ENCODE data around the gene TARBP2.
"Not testable (repeated sequence)": the region's sequence is repeated elsewhere in the genome, so short reads cannot be mapped to it uniquely, and the experiment has no call there.

The TARBP2 gene

DNA sequence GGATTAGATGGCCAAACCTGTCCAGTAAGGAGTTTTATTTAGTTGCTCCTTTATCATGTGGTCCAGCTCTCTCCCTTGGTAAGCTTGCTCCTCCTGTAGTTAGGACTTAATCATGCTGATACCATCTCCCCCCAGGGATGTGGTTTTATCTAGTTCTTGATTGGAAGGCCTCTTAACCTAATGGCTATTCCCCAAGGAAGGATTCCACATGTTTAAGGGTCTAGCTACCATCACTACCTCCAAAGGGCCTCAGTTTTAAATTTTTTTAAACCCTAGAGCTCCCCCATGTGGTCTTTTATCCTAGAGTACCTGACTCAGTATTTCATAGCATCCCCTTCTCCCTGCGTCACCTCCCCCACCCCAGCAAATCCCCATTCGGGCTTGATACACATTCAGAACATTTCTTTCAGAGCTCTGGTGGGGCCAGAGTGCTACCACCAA, 24.3 kb upstream of the TARBP2 start:
- no peak for DNase-seq

GRCh38 chr12:53478865-53479264, 22.2 kb upstream of the TARBP2 start:
- no peak for DNase-seq

DNA sequence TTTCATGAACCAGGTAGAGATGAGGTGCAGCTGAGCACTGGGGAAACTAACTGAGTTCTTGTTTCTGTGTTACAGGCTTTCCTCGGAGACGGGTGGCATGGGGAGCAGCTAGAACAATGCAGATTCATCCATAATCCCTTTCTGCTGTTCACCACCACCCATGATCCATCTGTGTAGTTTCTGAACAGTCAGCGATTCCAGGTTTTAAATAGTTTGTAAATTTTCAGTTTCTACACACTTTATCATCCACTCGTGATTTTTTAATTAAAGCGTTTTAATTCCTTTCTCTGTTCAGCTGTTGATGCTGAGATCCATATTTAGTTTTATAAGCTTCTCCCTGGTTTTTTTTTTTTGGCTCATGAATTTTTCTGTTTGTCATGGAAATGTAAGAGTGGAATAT, 21.8 kb upstream of the TARBP2 start:
- no peak for DNase-seq

DNA sequence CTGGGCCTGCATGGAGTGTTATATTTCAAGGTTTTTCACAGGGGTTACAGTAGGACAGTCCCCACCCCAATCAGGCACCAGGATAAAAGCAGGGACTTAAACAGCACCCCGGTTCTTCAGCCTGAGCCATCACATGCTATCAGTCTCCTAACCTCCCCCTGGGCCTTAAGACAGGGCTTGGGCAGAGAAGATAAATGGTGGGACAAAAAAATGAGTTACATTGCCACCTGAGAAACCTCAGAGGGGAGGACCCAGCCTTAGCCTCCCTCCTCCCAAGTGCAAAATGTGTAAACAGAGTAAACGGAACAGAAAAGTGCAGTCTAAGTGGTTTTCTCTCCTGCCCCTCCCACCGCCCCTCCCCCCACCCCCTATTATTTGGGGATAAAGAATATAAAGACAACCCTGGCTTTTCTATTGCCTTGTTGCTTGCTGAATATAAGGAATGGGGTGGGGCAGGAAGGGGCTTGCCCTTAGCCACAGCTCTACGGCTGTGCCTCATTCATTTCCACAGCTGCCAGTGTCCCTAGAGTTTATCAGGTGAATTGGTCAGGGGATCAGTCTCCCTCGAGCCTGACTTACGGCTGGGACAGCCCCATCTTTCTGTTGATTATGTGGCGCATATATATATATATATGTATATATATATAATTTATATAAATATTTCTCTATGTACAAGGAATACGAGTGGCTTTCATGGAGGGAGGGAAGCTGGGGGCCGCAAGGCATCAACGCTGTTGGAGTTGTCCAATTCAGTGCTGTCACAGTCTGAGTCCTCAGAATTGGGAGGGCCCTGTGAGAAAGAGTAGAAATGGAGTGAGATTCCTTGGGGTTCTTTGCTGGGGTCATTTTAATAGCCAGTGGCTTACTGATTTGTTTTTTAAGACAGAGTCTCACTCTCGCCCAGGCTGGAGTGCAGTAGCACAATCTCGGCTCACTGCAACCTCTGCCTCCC, 20.3 kb upstream of the TARBP2 start:
- DNase-seq, result no peak

GRCh38 chr12:53481458-53481857, 19.6 kb upstream of the TARBP2 start:
- DNase-seq, result not testable (repeated sequence)

DNA sequence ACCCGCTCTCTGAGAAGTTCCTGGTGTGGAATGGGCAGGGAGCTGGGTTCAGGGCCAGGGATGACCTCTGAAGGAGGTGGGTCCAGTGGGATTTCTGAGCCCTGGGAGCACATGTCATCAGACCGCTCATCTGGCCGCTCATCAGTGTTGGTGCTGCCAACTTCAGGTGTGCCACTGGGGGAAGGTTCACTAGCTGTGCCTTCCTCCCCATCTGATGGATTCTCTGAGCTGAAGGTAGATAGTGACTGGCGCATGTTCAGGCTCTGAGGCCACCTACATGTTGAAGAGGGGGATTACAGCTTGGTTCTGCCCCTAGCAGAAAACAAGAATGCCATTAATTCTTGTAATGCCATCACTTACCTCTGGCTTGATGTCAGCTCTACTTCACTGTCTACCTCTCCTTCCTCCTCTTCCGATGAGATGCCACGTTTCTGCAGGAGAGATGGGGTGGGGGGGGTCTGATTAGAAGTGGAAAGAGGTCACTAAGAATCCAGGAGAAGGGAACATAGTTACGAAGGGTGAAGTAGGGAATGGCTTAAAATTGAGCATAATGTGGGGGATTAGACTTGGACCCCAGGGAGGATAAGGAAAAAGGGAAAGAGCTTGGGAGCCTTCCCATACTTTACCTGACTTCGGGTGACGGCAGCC, 19.0 kb upstream of the TARBP2 start:
- DNase-seq, result no peak

DNA sequence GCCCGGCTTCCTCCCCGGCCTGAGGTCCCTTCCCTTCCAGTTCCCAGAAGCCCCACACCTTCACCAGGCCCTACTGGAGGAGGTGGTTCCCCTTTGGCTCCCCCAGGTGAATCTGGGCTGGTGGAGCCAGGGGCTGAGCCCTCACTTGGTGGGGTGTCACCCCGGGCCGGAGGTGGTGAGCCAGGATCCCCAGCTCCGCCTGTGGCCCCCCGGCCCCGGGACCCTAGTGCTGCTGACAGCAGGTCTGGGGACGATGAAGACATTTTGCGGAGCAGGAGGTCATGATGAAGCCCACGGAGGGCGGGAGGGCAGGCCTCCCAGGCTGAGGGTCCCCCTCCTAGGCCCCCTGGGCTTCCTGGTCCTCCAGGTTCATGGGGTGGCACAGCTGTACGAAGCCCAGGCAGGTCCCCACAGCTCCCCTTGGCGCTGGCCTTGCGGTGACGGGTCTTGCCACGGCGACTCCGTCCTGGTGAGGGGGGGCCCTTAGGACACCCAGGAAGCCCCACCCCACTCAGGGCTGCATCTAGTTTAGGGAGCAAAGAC, 18.4 kb upstream of the TARBP2 start:
- DNase-seq, result no peak

DNA sequence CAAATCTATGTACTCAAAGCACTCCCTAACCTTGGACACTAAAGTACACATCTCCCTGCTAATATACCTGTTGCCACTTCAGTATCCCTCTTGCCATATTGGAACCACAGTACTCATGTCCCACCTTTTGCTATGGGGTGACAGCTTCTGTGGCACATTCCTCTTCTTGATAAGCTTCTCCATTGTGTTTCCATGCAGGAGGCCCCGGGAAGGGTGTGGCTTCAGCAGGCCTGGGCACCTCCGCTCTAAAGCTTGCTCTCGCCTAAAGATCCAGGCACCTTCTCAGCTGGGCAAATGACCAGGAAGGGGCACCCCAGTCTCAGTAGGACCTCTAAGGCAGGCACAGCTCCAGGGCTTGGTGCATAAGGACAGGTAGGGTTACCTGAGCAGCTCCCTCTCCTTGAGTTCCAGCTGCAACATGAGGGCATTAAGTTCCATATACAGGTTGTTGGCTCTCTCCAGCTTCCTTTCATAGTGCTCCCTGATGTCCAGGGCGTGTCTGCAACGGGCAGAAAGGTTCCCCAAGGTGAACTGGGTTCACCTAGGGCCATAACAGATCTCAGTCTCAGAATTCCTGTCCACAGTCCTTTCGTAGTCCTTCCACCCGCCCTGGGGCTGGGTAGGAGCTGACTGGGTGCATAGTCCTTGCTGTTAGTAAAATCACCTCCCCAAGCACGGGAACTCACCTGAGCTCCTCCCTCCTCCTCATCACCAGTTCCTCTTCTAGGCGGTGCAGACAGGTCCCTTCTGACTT, 17.7 kb upstream of the TARBP2 start:
- no peak for DNase-seq

- DNase-seq, result no peak
Measured at GRCh38 chr12:53483979-53484377, 17.1 kb upstream of the TARBP2 start.

- no peak for DNase-seq
Measured at GRCh38 chr12:53484686-53485575, 16.2 kb upstream of the TARBP2 start.

DNA sequence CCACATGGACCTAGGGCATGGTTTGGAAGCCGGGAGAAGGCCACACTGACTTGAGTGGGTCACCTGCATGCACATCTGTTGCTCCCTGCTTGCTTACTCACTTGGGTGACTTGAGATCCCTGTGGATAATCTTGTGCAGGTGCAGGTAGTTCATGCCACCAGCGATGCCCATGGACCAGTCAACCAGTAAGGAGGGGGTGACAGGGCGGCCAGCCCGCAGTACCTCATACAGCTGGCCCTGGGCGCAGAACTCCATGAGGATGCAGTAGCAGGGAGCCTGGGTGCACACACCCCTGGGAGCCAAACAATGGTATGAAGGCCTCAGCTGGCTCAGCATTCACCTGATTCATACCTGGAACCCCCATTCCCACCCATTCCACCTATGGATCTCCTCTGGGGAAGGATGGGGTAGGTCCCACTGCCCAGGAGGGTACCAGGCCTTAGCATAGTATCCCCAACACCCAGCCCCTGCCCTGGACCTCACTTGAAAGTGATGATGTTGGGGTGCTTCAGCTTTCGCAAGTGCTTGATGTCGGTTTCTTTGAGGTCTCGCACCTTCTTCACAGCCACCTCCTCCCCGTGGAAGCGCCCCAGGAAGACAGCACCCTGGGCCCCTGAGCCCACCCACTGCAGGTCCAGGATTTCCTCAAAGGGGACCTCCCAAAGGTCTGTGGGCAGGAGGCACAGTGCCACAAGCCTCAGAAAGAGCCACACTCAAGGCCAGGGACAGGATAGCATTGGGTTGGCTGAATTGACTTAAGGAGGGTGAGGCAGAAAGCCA, 14.9 kb upstream of the TARBP2 start:
- no peak for DNase-seq

DNA sequence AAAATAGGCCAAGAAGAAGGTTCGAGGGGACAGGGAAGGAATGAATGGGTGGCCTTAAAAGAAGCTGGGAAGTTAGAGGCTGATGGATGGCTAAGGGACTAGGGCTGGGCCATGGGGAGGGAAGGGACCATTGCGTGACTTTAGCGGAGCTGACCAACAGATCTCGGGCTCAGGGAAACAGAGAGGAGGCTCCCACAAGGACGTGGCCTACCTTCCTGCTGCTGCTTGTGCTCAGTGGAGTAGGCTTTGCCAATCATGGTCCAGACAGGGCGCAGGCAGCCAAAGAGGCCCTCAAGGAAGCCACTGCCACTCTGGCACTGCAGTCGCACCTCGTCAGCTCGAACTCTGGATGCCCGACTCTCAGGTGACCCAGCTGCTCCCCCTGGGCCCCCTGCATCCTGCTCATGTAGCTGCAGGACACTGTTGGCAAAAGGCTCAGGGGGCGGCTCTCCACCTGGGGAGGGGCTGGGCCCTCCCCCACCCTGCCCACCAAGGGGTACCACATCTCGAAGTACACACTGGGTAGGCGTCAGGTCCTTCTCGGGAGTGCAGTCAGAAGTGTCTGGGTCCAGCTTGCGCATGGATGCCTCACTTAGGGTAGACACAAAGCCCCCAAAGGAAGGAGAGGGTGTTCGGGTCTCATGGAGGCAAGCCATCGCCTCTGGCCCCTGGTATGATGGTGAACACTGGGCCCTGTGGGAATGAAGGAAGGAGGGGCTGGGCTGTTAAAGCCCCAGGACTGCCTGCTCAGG, 14.2 kb upstream of the TARBP2 start:
- DNase-seq, result no peak

- no peak for DNase-seq
Measured at GRCh38 chr12:53489242-53489864, 11.7 kb upstream of the TARBP2 start.

DNA sequence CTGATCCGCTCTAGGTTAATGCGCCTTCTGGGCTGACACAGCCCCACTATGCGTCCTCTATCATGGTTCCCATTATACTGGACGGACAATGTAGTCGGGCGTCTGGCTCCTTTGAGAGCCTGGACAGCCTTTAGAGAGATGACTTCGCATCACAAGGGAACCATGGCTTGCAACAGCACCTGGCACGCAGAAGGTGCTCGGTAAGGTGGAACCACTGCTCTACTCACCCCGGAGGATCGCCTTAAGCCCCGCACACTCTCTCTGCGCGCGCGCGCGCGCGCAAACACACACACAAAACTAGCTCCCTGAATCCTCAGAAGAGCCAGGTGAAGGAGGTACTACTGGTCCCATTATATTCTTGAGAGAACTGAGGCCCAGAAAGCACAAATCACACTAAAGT, 8.9 kb upstream of the TARBP2 start:
- no peak for DNase-seq

- DNase-seq, result peak; percentile 81
Measured at GRCh38 chr12:53492830-53493609, 8.1 kb upstream of the TARBP2 start.

GRCh38 chr12:53493610-53494391, 7.3 kb upstream of the TARBP2 start:
- DNase-seq, result no peak

- DNase-seq, result no peak
Measured at GRCh38 chr12:53495903-53496751, 5.0 kb upstream of the TARBP2 start.

- no peak for DNase-seq
Measured at GRCh38 chr12:53496752-53497032, 4.4 kb upstream of the TARBP2 start.

Measured in activated gamma-delta T cell treated with Interleukin-2 at 50 U/mL for 16 hours (primary cell).